ENCODE data around the gene IFTAP. TPM values are rescaled to one million over a fixed set of nuclear protein-coding genes. Genes with fewer than 3 reads are reported as not detected.
"Not testable (repeated sequence)": the region's sequence is repeated elsewhere in the genome, so short reads cannot be mapped to it uniquely, and the experiment has no call there.

IFTAP gene
- total RNA-seq, 1 donor from 2014 or later = 7.1 TPM

DNA sequence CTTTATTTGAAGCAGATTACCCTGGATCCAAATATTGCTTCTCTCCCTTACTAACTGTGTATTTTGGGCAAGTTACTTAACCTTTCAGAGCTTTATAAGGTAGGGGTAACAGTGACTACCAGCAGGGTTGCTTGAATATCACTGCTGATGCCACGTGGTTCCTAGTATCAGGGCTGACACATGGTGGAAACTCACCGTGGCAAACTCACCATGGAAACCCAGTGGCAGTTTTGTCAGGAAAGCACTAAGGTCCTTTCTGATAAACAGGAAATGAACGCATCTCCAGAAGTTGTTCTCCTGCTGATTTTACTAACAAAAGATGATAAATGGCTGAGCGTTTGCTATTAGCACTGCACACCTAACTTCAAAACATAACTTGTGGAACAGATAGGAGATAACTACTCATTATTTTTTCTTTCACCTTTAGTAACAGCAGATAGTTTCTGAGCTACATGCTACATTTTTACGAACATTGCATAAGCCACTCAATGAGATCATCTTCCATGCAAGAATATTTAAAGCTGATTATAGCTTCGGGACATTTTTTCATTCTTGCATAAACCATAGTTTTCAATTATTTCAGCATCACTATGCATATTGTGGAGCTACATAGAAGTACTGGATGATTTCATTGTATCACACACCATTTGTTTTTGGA is 63.4 kb downstream of the IFTAP start:
- TF ChIP-seq, protein P1, sequence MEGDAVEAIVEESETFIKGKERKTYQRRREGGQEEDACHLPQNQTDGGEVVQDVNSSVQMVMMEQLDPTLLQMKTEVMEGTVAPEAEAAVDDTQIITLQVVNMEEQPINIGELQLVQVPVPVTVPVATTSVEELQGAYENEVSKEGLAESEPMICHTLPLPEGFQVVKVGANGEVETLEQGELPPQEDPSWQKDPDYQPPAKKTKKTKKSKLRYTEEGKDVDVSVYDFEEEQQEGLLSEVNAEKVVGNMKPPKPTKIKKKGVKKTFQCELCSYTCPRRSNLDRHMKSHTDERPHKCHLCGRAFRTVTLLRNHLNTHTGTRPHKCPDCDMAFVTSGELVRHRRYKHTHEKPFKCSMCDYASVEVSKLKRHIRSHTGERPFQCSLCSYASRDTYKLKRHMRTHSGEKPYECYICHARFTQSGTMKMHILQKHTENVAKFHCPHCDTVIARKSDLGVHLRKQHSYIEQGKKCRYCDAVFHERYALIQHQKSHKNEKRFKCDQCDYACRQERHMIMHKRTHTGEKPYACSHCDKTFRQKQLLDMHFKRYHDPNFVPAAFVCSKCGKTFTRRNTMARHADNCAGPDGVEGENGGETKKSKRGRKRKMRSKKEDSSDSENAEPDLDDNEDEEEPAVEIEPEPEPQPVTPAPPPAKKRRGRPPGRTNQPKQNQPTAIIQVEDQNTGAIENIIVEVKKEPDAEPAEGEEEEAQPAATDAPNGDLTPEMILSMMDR (IDR thresholded peaks at IDR 0.05) = no peak
- H3K9me3 ChIP-seq = no peaks in the 10 kb centered on the region
- H3K4me3 ChIP-seq = no peak overlapping the region
- H3K36me3 ChIP-seq = peaks cover 4 to 19% of the 10 kb centered on the region in 2 donors
- H3K27ac ChIP-seq = no peak overlapping the region
- H3K27me3 ChIP-seq = no peaks in the 10 kb centered on the region
- H3K4me1 ChIP-seq = no peaks in the 10 kb centered on the region
- DNase-seq (ENCODE audit: low spot score in 2 of 2) = no peak
- intact Hi-C loops (cut with DNase I) = no loop called here

DNA sequence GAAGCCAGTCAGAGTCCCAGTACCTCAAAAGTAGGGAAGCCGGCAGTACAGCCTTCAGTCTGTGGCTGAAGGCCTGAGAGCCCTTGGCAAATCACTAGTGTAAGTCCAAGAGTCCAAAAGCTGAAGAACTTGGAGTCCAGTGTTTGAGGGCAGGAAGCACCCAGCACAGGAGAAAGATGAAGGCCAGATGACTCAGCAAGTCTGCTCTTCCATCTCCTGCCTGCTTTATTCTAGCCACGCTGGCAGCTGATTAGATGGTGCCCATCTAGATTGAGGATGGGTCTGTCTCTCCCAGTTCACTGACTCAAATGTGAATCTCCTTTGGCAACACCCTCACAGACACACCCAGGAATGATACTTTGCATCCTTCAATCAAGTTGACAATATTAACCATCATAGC is 67.1 kb downstream of the IFTAP start:
- intact Hi-C loops (cut with DNase I) = not testable (repeated sequence)

DNA sequence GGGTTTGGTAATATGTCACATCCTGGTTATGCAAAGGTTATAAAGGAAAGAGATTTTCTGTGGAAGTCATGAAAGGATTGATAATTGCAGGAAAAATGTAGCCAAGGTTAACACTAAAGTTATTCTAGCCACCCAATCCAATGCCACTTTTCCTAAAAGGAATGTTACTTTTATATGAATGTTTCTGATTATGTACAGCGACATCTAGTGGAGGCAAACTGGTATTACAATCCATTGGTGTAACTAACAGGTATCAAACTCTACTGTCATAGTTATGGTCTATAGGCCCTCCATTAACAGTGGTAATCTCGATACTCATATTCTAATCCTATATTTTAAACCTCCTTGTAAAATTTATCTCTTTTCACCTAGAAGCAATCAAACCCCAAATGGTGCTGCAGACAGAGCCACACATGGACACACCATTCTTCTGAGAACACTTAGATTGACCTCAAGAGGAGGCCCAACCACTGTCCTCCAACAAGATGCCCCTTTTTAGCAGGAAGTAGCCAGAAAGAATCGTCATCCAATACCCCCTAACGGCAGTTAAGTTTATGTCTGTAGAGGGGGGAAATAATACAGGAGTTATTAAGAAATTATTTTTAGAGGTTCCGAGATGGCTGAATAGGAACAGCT is 78.6 kb downstream of the IFTAP start:
- intact Hi-C loops (cut with DNase I) = loop anchor here (1.0 kb wide), 1 partner anchor 109 kb away; no protein-coding TSS in a partner anchor
- Histone ChIP-seq H3K9me3 (peaks cover 0 to 3% of the 10 kb centered on the region in 2 donors), H3K27ac (no peak overlapping the region), H3K36me3 (peaks cover 0 to 2% of the 10 kb centered on the region in 2 donors), H3K27me3 (no peaks in the 10 kb centered on the region), H3K4me1 (no peaks in the 10 kb centered on the region), H3K4me3 (no peak overlapping the region)
- TF ChIP-seq, protein P1 (IDR thresholded peaks at IDR 0.05) = peak; percentile 21 to 75 (median 69)
- DNase-seq (ENCODE audit: low spot score in 2 of 2) = no peak

More for the DNA sequence above, 67.1 kb downstream of the IFTAP start:
- not testable (repeated sequence) for H3K4me3 ChIP-seq; H3K27ac ChIP-seq; H3K27me3 ChIP-seq; H3K9me3 ChIP-seq; H3K4me1 ChIP-seq; DNase-seq (ENCODE audit: low spot score in 2 of 2)
- peaks cover 4 to 19% of the 10 kb centered on the region in 2 donors for H3K36me3 ChIP-seq

DNA sequence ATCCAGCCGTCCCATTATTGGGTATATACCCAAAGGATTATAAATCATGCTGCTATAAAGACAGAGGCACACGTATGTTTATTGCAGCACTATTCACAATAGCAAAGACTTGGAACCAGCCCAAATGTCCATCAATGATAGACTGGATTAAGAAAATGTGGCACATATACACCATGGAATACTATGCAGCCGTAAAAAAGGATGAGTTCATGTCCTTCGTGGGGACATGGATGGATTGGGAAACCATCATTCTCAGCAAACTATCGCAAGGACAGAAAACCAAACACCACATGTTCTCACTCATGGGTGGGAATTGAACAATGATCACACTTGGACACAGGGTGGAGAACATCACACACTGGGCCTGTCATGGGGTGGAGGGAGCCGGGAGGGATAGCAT is 85.2 kb downstream of the IFTAP start:
- not testable (repeated sequence) for H3K36me3 ChIP-seq

DNA sequence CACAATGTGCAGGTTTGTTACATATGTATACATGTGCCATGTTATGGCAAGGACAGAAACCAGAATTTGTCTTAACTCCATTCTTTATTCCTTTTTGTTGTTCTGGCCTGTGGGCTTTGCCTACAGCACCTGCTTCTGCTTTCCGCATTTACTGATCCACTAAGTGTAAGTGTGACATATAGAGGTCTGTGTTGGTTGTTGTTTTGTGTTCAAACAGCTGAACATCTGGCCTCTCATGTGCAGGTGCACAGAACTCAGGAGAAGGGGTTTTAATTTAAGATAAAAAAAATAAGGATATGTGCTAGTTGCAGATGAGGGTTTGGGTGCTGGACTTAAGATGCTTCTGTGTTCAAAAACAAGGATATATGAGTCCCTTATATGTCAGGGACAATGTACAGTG is 89.5 kb downstream of the IFTAP start:
- H3K36me3 ChIP-seq = no peaks in the 10 kb centered on the region
- H3K9me3 ChIP-seq = no peaks in the 10 kb centered on the region
- TF ChIP-seq, protein P1 (IDR thresholded peaks at IDR 0.05) = no peak
- H3K27me3 ChIP-seq = no peaks in the 10 kb centered on the region
- H3K27ac ChIP-seq = no peak overlapping the region
- no peak for DNase-seq (ENCODE audit: low spot score in 2 of 2)
- no peak overlapping the region for H3K4me3 ChIP-seq
- intact Hi-C loops (cut with DNase I) = no loop called here
- no peaks in the 10 kb centered on the region for H3K4me1 ChIP-seq

More for the DNA sequence above, 85.2 kb downstream of the IFTAP start:
- H3K9me3 ChIP-seq; DNase-seq (ENCODE audit: low spot score in 2 of 2); H3K4me1 ChIP-seq; intact Hi-C loops (cut with DNase I); H3K4me3 ChIP-seq; H3K27ac ChIP-seq; H3K27me3 ChIP-seq: not testable (repeated sequence)

DNA sequence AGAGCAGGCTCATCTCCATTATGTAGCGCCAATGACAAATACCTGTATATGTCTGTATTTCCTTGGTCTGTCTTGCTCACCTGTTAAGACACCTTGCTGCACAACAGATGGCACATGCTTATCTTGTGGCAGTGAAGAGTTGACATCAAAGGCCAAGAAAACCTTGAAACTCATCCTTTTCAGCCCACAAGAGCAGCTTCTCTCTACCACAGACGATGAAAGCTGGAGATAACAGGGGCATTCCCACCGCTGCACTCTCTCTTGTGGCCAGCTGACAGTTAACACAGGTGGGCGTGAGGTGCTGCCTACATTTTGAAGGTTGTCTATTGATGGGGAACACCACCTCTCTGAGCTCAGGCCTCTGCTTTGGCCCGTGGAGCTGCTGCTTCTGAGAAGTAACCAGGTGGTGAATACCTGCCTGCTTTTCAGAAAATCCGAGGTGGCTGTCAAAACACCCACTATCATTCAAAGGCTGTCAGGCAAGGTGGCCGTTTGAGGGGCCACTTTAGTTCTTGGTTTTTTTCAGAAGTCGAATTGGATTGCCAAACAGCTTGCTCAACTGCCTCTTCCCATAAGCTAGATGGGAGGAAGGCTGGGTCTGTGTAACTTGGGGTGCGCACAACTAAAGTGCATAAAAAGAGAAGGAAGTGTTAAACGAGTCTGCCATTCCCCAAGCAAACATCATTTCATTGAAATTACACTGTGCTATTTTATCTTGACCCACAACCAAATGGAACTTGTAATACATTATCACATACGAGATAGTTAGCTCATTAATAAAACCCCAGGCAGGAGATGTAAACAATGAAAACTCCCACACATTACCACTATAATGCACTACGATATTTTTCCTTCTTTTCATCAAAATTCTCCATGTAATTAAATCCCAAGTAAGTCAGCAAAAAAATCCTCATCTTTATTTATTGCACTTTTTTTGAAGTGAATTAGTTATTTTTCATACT is 90.8 kb downstream of the IFTAP start:
- intact Hi-C loops (cut with DNase I) = no loop called here

More for the DNA sequence above, 90.8 kb downstream of the IFTAP start:
- DNase-seq (ENCODE audit: low spot score in 2 of 2) = no peak
- TF ChIP-seq, protein P1 (IDR thresholded peaks at IDR 0.05) = no peak
- H3K27me3 ChIP-seq = no peaks in the 10 kb centered on the region
- no peak overlapping the region for H3K4me3 ChIP-seq
- H3K9me3 ChIP-seq = no peaks in the 10 kb centered on the region
- no peaks in the 10 kb centered on the region for H3K36me3 ChIP-seq
- no peaks in the 10 kb centered on the region for H3K4me1 ChIP-seq
- H3K27ac ChIP-seq = no peak overlapping the region

Measured in ascending aorta (tissue), 2 donors.